DMS79 treated with DMSO at 0.1 percent for 48 hours (cell line): ENCODE results near the gene NMD3.
"Not testable (repeated sequence)": the region's sequence is repeated elsewhere in the genome, so short reads cannot be mapped to it uniquely, and the experiment has no call there.

Experiments
- DNase-seq: peaks from one replicate; lab custom pipeline; 2025; lab: John Stamatoyannopoulos, UW

The NMD3 gene

DNA sequence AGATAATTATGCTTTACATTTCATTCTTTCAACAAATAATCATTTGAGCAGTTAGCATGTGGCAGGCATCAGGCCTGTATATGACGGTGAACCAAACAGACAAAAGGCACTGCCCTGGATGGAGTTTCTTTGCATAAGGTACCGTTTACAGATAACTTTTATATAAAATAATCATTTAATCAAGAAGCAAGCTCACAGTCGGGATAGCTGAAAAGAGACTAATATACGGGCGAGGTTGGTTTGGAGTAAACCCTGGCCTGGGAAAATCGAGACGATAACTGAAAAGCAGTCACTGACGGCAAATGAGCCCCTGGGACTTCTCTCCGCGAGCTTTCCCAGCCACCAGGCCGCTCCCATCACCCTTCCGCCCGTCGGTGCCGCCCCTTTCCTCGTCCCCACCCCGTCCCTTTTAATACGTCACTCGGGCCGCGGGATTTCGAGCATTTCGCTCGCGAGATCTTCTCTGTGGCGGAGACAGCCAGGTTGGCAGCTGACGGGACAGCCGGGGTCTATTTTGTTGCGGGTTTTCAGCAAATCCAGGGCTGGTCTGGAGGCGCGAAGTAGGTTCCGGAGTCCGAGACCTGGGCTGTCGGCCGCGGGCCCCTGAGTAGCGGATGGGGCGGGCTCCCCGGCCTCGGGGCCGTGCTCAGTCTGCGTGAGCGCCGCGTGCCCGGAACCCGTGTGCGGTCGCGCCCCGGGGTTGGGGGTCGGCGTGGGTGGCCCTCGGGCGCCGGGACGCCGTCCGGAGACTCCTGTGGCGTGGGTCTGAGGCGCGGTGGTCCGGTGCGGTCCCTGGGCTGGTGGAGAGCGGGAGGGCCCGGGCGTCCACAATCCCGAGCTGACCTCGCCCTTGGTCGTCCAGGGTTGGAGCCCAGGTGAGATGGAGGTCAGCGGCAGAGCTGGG lies at the start of gene NMD3:
NMD3 (plus strand) TSS at position 462 of the 904 bp plus-strand sequence. CDS start 703 bp downstream, outside the sequence.
- peak; percentile 91 for DNase-seq

DNA sequence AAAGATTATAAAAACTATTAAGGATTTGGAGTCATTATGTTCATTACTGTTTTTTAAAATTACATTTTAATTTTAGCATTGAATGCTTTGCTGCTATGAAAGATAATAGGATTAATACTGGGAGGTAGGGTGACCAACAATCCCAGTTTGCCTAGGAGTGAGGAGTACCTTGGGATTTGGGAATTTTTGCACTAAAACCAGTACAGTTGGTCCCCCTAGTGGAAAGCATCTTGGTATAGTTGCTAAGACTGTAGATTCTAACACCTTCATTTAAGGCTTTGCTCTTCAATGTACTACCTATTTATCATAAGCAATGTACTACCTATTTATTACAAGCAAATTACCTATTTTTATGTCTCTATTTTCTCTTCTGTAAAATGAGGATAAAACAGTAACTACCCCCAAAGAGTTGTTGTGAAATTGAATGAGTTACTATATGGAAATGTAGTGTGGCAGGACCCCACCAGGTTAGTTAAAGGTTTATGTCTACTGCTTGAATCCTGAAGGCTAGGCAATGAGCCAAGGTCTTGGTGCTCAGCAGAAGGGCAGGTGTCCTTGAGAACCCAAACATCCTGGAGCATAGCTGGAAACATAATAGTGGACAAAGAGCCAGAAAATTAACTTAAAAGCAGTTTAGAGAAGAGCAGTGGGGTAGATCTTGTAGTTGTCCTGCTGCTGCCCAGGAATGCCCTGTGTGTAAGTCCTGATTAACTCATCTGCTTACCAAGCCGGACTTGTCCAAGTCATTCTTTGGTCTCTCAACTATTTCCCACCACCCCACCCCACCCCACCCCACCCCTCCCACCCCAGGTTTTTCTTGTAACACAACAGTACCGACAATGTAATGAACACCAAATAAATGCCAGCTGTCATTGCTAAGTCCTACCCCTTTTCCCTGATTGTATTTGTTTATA lies 49.2 kb upstream of the NMD3 start:
- DNase-seq = peak; percentile 2

DNA sequence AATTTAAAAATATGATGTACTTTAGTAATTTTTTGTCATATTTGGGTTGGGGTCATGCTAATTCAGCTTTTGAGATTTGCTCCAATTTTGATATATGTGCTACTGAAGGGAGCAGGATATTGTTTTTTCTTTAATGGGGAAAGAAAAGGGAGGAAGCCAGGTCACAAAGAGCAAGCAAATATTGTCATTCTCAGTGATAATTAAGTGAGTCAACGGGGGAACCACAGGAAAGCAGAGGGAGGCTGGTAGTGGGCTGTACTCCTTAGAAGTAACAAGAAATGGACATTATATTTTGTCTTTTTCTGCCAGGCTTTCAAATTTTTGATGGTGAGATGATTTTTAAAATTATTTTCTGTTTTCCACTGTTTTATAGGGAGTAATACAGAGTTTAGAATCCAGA lies 45.6 kb upstream of the NMD3 start:
- DNase-seq = no peak

DNA sequence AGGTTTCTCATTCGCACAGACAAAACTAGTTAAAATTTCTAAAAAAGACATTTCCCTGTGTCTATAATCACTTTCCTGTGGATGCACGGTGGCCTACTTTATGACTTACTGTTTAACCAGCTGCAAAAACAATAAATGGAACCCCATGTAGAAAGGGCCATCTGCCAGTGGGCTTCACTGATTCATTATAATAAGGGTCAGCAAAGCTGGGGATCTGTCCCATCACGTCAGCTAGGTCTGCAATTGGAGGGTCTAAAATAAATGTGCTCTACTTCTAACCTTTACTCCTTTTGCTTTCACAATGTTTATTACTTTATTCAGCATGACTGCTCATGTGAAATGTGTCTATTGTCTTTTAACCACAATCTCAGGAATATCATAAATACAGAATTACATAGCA lies 43.1 kb upstream of the NMD3 start:
- DNase-seq = peak; percentile 6

- not testable (repeated sequence) for DNase-seq
Measured at GRCh38 chr3:161181371-161181770, 39.7 kb upstream of the NMD3 start.

DNA sequence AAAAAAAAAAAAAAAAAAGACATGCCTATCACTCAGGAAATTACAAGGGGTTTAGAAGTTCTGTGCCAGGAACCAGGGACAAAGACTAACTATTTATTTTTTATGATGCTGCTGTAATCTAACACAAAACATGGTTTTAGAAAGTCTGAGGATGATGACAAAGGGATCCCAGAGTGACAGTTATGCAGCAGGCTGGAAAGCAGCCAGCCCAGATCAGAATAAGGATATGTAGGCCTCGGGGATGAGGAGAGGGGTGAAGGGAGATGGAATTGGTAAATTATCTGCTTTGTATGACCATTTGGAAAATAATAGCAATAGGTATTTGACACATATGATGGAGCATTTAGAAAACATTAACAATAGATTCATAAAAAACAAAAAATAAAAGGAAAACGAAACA lies 34.1 kb upstream of the NMD3 start:
- no peak for DNase-seq

DNA sequence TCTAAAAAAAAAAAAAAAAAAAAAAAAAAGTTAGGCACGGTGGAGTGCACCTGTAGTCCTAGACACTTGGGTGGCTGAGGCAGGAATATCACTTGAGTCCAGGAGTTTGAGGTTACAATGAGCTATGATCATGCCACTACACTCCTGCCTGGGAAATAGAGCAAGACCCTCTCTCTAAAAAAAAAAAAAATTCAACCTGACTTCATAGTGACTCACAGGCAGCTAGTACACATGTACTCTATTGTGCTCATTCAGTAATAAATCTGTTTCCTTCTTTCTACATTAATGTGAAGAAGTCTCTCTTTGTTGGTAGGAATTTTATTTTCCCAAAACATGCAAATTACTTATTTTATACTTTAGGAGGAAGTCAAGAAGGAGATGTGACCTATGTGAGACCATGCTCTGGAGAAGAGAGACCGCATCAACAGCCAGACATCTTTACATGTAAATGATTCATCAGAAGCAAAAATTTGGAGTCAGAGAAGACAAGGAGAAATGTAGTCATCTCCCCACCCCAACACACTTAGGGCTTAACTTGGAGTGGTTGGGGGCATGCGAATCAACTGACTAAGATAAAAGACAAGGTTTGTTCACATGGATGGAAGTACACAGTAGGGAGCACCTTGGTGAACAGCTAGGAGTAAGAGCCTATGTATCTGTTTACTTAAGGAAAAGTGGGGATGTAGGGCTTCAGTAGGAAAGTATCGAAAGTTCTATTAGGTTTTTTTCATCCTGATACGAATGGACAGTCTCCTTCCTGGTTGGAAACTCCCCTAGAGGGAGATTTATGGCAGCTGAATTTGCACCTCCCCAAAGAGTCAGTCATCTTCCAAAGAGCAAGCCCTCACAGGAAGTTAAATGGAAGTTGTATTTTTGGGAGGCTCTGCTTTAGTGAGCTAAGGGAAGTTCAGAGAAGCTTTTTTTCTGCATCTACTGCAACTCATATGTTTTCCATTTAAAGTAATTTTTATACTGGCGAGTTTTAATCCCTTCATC lies 23.0 kb upstream of the NMD3 start:
- DNase-seq = no peak

DNA sequence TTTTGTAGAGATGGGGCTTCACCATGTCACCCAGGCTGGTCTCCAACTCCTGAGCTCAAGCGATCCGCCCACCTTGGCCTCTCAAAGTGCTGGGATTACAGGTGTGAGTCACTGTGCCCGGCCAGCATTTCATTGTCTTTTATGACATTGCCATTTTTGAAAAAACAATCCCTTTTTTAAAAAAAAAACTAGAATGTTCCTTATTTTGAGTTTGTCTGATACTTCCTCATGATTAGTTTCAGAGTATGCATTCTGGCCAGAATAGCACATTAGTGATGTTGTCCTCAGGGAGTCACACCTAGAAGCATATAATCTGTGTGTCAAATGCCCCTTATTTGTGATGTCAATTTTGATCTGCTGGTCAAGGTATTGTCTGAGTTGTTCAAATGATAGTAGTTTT lies 21.2 kb upstream of the NMD3 start:
- no peak for DNase-seq

- no peak for DNase-seq
Measured at GRCh38 chr3:161203485-161204098, 17.5 kb upstream of the NMD3 start.

DNA sequence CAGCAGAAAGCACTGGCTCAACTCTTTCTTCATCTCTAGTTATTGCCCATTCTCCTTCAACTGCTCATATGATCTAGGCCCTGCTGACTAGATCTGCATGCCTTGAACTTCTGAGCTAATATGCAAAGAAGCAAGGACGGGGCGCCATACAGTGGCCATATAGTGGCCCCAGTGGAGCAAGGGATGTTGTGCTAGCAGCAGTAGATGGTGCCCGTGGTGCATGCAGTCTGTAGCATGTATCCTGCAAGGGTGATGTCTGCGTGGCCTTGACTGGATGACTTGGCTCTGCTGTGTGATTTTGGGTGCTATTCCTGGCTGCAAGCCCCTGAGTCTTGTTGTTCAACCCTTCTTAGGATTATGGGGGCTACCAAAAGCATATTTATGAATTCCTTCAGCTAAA lies 12.2 kb upstream of the NMD3 start:
- DNase-seq = no peak

GRCh38 chr3:161212171-161212771 lies 8.8 kb upstream of the NMD3 start:
- DNase-seq = no peak

DNA sequence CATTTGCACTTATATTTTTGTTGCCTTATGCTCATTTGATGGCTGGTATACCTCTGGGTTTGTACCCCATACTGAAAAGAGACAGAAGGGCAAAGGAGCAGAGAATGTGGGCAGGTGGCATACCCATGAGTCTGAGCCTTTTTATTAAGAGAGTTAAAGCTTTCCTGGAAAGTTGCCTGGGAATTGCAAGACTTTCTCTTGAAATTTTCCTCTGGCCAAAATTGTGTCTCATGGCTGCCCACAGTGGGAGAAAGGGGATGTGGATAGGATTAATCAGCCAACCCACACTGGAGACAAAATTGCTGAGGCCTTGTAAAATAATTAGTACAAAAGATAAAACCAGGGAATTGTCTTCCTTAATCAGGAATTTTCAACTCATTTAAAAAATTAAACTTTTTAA lies 8.2 kb upstream of the NMD3 start:
- no peak for DNase-seq

GRCh38 chr3:161213644-161214043 lies 7.5 kb upstream of the NMD3 start:
- DNase-seq = no peak

GRCh38 chr3:161215185-161215584 lies 5.9 kb upstream of the NMD3 start:
- DNase-seq = no peak

DNA sequence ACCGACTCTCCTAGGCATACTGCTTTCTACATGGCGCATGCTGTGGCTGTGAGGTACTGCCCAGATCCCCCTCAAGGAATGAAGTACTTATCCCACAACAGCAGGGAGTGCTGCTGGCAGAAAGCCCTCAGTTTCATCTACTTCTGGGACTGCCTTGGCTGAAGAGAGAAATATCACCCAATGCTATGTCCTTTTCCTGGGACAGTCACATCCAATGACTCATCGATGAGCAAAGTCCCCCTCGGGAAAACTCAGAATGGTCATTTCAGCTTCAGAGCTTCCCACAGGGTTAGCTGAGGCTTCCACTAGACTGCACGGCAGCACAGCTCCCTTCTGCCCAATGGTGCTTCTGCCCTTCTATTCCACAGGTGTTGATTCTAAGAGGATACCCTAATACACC lies 3.6 kb upstream of the NMD3 start:
- DNase-seq = no peak

GRCh38 chr3:161219495-161219894 lies 1.6 kb upstream of the NMD3 start:
- no peak for DNase-seq

GRCh38 chr3:161221806-161222600 lies 892 bp downstream of the NMD3 start:
- DNase-seq = no peak

DNA sequence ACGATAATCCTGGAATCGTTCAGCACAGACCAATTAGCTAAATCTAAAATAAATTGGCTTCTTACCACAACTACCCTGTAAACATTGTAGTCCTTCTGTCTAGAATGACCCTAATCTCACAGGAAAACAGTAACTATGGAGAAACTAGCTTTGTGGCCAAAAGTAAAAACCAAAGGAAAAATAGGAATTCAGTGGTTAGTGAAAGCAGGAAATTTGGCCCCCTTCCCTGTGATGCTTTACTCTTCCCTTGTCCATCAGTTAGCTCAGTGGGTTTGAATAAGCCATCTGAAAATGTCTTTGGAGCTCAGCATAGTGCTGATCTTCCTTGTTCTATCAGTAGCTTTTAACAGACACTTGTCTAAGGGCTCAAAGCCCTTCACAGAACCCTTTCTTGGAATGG lies 1.6 kb downstream of the NMD3 start:
- no peak for DNase-seq

GRCh38 chr3:161224786-161225185 lies 3.7 kb downstream of the NMD3 start:
- DNase-seq = no peak

DNA sequence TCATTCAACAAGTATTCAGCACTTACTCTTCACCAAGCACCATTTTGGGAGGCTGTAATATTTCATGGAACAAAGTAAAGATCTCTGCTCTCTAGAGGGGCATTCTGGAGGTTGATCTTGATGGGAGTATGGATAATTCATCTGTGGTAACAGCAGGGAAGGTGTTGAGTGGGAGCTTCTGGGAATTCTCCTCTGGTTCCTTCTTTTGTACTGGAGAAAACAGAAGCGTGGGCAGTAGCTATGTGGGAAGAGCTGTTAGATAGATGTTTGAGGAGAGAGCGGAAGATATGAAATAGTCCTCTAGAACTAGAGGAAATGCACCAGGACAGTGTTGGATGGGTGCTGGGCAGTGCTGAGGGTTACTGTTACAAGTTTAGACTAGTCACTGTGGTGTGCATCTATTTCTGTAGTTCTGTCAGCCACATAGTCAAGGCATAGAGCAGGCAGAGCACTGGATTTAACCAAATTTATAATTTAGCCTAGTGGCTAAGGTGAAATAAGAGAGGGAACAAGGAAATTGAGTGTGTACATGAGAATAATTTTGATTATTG lies 9.6 kb downstream of the NMD3 start:
- no peak for DNase-seq
